GM18507 (cell line): ENCODE measurements around the gene STON1.
"Not testable (repeated sequence)": the region's sequence is repeated elsewhere in the genome, so short reads cannot be mapped to it uniquely, and the experiment has no call there.

Experiments used
- DNase-seq: peaks from one replicate; pipeline ENCODE4 v3.0.0; 2011; ENCODE audit warnings: low read depth; ENCODE audit not compliant: insufficient read length; ENCODE audit errors: extremely low spot score
- FAIRE-seq: peaks from 2 replicates; lab custom pipeline; 2011; peaks lifted over from hg19 to GRCh38; lab: Jason Lieb, UNC

Gene STON1

GRCh38 chr2:48530033-48530811 lies at the start of gene STON1:
Gene STON1 (plus strand): TSS chr2:48530154. CDS start chr2:48580634, 50,480 bp downstream.
- DNase-seq (no peak), FAIRE-seq (no peak)

- DNase-seq, result no peak
- FAIRE-seq, result no peak
Observed at GRCh38 chr2:48480526-48480925, 49.4 kb upstream of the STON1 start.

- DNase-seq (no peak), FAIRE-seq (no peak)
Observed at GRCh38 chr2:48482313-48482712, 47.6 kb upstream of the STON1 start.

- FAIRE-seq, result peak; percentile 53
- no peak for DNase-seq
Observed at GRCh38 chr2:48482769-48483168, 47.2 kb upstream of the STON1 start.

GRCh38 chr2:48483506-48483905 lies 46.4 kb upstream of the STON1 start:
- DNase-seq (no peak), FAIRE-seq (no peak)

- no peak for FAIRE-seq
- no peak for DNase-seq
Observed at GRCh38 chr2:48483916-48484315, 46.0 kb upstream of the STON1 start.

GRCh38 chr2:48488545-48488944 lies 41.4 kb upstream of the STON1 start:
- DNase-seq (no peak), FAIRE-seq (no peak)

- no peak for FAIRE-seq
- no peak for DNase-seq
Observed at GRCh38 chr2:48496849-48497248, 33.1 kb upstream of the STON1 start.

GRCh38 chr2:48504647-48505327 lies 25.2 kb upstream of the STON1 start:
- no peak for FAIRE-seq

GRCh38 chr2:48507111-48507510 lies 22.8 kb upstream of the STON1 start:
- DNase-seq (no peak), FAIRE-seq (no peak)

More at GRCh38 chr2:48504647-48505327, 25.2 kb upstream of the STON1 start:
- no peak for DNase-seq

- FAIRE-seq (no peak), DNase-seq (no peak)
Observed at GRCh38 chr2:48508461-48509124, 21.4 kb upstream of the STON1 start.

GRCh38 chr2:48510329-48510728 lies 19.6 kb upstream of the STON1 start:
- DNase-seq (no peak), FAIRE-seq (no peak)

- no peak for FAIRE-seq
- no peak for DNase-seq
Observed at GRCh38 chr2:48511849-48512470, 18.0 kb upstream of the STON1 start.

GRCh38 chr2:48512571-48512970 lies 17.4 kb upstream of the STON1 start:
- no peak for FAIRE-seq
- DNase-seq, result no peak

- DNase-seq (no peak), FAIRE-seq (no peak)
Observed at GRCh38 chr2:48514348-48515003, 15.5 kb upstream of the STON1 start.

GRCh38 chr2:48515513-48515985 lies 14.4 kb upstream of the STON1 start:
- DNase-seq, result no peak
- FAIRE-seq, result no peak

- no peak for DNase-seq
- FAIRE-seq, result no peak
Observed at GRCh38 chr2:48519593-48519992, 10.4 kb upstream of the STON1 start.

- not testable (repeated sequence) for FAIRE-seq, DNase-seq
Observed at GRCh38 chr2:48524756-48525155, 5.2 kb upstream of the STON1 start.

GRCh38 chr2:48525269-48525943 lies 4.5 kb upstream of the STON1 start:
- DNase-seq, result no peak
- no peak for FAIRE-seq
